WI38 (cell line): Measurements from ENCODE around the gene LY6G6C.

ENCODE experiments used
- H3K4me3 ChIP-seq: 2 replicates; pipeline ENCODE4 v1.5.1; 2011; ENCODE audit warnings: low read depth, mild to moderate bottlenecking, control low read depth, low read length
- CTCF ChIP-seq: IDR thresholded peaks from 2 replicates; pipeline ENCODE4 v1.5.1; 2012; ENCODE audit warnings: low read depth, mild to moderate bottlenecking, control low read depth, low read length

The LY6G6C gene

GRCh38 chr6:31669676-31670075 is 51.9 kb downstream of the LY6G6C start, which contains the start of gene LY6G5B:
LY6G5B (plus strand) TSS chr6:31669976; CDS start chr6:31670951, 975 bp downstream.
- no peak for TF ChIP-seq CTCF
- H3K4me3 ChIP-seq, result no peak within 1 kb of the TSS
